GM18508 (cell line): ENCODE results near the gene DIP2C.
"Not testable (repeated sequence)": the region's sequence is repeated elsewhere in the genome, so short reads cannot be mapped to it uniquely, and the experiment has no call there.

Experiments
- ATAC-seq: cut with Tn5 transposase; IDR thresholded peaks from one replicate; pipeline ENCODE4 v1.9.1; 2021; ENCODE audit warnings: moderate number of reproducible peaks; ENCODE audit not compliant: insufficient read depth, unreplicated experiment

The DIP2C gene

DNA sequence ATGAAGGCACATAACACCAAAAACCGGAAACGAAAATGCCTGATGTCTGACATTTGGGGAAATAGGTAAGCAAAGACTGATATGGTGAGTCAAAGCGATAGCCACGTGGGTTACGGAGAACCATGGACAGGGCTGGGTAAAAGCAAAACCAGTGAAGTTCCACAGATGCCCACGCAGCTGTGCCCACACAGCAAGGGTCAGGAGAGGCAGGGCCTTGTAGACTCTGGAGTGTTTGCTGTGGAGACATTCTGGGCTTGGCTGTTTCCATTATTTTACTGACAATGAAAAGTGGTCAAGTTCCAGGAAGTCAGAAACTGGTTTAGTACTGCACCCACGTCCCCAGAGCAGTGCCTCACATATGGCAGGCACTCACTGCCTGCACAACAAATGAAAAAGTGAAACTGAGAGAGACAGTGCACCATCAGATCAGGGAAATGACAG, 405.5 kb downstream of the DIP2C start:
- peak; percentile 76 for ATAC-seq

DNA sequence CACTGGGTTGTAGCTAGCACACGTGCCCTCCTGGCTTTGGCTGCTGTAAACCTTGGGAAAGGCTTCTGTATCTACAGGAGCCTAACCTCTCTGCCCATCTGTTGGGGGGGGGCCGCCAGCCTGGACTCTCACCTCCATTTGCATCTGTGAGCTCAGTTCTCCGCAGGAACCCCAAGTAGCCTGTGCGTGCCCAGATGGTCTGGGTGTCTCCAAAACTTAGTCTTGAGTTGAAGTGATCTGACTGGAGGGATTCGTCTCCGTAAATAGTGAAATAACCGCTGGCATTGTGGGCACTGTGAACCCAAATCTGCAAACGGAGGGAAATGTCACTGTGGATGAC, 406.4 kb downstream of the DIP2C start:
- ATAC-seq: no peak

DNA sequence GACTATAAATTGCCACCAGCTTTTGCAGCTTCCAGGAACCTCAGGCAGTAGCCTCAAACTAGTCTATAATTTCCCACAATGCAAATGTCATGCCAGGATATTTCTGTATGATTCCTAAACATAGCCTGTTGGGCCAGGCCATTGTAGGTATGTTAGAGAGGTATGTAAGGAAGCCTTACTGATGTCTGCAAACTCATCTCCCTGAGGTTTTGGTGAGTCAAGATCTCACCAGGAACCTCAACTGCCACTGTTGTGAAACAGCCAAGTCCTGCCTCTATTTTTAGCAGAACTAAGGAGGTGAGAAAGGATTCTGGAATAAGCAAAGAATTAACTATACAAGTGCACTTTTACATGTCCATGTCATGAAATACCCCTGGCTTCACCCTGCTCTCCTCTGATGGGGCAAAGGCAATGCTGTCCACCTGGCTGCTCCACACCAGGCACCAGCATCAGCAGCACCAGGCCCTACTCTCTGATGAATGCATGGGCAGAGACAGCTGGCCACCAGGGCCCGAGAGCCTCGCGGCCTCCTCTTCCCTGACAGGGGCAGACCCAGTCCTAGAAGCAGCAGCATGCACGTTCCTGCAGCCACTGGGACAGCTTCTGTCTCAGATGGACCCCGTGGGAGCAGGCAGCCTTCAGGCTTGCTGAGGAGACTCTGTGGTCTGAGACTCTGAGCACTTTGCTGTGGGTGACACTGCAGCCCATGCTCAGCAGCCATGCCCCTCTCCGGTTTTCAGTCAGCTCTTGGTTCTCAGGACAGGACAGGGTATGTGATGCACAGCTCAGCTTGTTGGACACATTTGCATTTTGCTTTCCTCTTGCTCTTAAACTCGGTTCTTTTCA, 407.0 kb downstream of the DIP2C start:
- no peak for ATAC-seq

DNA sequence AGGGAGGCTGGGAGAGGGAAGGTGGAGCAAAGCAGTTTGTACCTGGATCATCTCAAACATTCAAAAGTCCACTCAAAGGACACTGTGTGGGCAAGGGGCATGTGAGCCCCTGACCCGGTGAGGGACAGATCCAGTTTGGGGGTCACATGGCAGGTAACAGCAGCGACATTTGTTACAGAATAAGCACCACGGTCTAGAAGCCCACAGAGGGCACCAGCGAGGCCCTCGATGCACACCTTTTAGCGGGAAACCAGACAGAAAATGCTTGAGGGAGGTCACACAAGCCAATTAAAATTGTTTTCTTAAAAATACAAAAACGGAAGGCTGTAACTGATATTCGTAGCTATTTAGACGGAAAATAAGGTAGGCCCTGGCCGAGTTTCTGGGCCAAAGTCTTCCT, 409.8 kb downstream of the DIP2C start:
- no peak for ATAC-seq

DNA sequence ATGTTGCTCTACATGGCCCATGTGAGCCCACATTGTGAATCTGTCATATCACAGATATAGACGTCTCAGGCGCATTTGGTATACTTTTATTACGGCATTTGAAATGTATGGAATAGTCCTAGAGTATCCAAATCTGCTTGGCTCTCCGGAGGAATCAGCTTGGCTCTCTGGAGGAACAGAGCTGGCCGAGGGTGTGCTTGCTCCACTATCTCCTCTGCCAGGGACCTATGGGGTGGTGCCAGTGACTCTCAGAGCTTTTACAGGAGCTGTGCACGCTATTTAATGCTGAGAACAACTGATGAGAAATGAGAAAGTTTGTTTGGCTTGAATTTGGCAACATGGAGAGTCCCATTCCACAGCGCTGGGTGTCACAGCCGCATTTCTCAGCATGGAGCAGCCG, 410.2 kb downstream of the DIP2C start:
- no peak for ATAC-seq

DNA sequence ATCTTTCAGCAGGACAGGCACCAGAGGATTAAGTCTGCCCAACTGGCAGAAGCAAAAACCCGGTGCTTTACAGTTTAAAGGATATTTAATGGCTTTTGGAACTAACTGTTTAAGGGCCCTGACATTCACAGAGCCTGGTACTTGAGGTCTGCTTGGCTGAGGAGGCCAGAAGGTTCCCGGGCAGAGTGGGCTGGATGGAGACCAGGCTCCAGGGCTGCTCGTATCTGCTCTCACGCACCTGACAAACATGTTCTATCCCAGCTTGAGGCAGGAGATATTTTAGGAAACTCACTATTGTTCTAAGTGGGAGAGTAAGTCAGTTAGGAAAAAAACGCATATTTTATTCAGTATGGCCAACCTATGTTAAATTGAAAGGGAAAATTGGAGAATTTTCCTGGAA, 410.8 kb downstream of the DIP2C start:
- no peak for ATAC-seq

DNA sequence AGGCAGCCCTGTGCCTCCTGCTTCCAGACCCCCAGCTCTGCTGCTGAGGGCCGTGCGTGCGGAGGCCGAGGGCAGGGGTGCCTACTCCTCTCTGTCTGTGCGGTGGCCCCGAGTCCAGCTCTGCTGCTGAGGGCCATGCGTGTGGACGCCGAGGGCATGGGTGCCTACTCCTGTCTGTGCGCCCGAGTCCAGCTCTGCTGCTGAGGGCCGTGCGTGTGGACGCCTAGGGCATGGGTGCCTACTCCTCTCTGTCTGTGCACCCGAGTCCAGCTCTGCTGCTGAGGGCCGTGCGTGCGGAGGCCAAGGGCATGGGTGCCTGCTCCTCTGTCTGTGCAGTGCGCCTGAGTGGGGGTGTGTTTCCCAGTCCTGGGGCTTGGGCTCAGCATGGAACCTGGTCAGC, 411.5 kb downstream of the DIP2C start:
- ATAC-seq: no peak

DNA sequence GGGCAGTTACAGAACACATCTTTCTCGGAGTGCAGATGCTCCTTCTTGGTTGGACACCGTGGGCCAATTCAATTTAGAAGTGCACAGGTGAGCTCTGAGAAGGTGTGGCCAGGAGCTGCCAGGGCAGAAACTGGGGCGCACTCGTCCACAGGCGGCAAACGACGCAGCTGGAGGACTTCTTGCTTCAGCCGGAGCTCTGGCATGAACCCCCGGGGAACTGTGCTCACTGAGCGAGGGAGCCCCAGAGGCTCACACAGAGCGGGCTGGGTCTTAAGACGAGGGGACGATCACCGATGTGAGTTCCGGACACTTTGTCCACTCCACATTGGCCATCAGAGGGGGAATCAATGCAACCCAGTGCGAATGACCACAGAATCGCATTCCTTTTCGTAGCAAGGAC, 413.8 kb downstream of the DIP2C start:
- no peak for ATAC-seq

DNA sequence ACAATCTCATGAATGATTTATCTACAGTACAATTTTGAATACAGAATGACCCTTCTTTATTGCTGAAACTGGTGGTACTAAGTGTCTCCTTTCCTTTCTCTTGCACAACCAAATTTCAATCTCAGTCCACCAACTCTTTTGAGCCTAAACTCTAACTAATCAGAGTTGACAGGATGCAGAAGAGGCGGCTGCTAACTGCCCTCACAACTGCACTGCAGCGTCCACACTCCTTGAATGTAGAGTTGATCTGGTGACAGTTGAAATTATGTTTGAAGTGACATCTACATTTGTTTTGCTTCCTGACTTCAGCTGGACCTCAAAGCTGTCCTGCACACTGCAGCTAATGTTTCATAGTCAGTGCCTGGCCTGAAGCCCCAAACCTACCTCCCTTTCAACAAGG, 414.6 kb downstream of the DIP2C start:
- ATAC-seq: no peak

DNA sequence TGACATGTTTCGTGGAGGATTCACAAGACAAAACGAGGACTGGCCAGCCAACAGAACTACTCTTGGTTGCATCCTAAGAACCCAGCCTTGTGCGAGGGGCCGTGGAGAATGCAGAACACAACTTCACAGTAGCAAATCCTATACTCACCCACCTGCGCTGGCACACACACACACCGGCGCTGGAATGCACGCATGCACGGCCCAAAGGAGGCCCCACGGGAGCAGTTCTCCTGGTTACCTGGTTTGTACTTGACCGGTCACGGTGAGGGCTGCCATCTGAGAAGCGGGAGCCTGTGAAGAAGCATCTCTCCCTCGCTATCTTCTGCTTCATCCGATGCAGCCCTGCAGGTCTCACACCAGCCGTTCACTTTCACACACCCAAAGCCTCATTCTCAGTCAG, 416.4 kb downstream of the DIP2C start:
- no peak for ATAC-seq

DNA sequence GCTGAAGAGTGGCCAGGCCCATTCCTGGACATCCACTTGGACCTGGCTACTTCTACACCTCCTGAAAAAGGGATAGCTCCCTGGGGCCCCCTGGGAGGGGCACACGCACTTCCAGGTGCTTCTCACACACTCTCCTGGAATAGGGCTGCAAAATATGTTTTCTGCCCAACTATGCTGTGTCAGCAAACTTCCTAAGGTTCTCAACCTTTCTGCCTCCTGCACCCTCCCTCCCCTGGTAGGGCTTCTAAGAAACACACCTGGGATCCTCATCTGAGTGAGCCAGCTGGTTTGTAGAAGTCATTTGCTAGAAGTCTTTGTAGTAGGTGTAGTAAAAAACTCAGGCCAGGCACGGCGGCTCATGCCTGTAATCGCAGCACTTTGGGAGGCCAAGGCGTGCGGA, 417.7 kb downstream of the DIP2C start:
- no peak for ATAC-seq

DNA sequence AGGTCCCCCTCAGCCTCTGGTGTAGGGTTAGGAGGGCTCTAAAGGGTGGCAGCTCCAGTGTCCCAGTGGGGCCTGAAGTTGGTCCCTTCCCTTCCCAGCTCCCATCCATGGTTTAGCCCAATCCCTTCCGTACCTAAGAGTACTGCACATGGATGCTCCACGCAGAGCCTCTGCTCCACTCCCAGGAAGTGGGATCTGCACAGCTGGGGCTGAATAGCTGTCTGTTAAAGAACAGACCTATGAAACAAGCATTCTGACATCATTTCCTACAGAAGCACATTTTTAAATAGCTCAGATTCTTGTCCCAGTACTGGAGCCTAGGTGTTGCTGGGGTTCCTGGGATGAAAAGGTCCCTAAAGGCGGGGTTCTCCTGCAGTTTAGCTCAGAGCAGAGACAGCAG, 418.3 kb downstream of the DIP2C start:
- no peak for ATAC-seq

DNA sequence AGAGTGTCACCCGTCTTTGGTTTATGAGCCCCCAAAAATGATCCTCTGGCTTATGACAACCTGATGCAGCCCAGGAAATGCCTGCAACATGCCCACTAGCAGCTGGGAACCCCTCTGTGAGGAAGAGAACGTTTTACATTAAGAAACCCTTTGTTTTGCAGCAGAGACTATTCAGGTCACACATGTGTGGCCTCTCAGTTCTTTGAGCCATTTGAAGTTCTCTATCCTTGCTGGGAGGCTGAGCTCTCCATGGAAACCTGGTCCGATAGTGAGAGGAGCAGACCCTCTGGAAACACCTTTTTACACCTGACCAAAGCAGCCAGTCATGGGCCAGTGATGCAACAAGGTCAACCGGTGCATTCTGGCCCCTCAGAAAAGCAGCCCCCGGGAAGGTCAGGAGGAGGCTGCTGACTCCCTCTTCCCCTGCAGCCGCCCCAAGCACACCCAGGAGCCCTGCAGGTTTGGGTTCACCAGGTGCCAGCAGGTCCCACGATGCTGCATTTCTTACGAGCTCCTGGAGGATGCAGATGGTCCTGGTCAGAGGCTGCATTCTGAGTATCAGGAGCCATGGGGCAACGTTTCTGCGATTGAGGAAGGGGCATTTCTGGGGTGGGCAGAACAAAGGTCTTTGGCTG, 419.9 kb downstream of the DIP2C start:
- no peak for ATAC-seq

DNA sequence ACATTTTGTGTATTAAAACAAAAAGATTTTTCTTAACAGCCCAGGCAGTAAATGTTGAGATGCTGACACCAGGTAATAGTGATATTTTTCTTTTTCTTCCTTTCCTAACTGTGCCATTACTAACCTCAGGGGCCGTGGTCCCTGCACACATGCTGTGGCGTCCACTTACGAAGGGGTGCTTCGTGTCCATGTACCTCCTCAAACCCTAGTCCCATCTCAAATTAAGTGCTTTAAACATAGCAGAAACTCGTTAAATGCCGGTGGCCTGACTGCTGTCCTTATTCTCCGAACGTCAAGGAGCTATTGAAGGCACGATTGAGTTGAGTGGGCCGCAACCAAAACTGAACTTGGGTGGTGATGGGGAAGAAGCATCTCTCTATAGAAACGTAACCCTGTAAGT, 421.8 kb downstream of the DIP2C start:
- ATAC-seq: no peak

DNA sequence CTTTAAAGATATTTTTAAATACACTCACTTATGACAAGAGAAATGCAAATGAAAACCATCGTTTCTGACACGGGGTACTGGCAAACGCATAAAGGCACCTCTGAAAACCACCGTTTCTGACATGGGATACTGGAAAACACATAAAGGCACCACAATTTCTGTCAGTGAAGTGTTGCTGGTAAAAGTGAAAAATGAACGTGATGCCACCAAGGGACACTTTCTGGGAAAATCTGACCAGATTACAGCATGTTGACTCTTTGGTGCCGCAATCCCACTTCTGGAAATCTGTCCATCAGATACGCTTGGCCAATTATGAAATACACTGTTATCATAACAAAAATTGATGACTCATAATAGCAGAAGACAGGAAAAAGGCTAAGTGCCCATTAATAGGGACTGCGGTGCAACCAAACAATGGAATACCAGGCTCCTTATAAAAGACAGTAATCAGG, 422.5 kb downstream of the DIP2C start:
- no peak for ATAC-seq

DNA sequence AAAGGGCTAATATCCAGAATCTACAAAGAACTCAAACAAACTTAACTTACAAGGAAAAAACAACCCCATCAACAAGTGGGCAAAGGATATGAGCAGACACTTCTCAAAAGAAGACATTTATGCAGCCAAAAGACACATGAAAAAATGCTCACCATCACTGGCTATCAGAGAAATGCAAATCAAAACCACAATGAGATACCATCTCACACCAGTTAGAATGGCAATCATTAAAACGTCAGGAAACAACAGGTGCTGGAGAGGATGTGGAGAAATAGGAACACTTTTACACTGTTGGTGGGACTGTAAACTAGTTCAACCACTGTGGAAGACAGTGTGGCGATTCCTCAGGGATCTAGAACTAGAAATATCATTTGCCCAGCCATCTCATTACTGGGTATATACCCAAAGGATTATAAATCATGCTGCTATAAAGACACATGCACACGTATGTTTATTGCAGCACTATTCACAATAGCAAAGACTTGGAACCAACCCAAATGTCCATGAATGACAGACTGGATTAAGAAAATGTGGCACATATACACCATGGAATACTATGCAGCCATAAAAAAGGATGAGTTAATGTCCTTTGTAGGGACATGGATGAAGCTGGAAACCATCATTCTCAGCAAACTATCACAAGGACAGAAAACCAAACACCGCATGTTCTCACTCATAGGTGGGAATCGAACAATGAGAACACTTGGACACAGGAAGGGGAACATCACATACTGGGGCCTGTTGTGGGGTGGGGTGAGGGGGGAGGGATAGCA, 423.5 kb downstream of the DIP2C start:
- ATAC-seq: not testable (repeated sequence)

DNA sequence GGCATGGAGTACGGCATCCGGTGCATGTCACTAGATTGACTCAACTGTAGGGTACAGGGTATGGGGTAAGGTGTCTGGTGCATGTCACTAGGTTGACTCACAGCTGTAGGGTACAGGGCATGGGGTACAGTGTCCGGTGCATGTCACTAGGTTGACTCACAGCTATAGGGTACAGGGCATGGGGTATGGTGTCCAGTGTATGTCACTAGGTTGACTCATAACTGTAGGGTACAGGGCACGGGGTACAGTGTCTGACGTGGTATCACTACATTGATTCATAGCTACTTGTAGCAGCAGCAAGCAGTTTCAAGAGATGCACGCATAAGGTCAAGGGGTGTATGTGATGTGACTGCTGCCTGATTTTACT, 424.4 kb downstream of the DIP2C start:
- ATAC-seq: not testable (repeated sequence)

DNA sequence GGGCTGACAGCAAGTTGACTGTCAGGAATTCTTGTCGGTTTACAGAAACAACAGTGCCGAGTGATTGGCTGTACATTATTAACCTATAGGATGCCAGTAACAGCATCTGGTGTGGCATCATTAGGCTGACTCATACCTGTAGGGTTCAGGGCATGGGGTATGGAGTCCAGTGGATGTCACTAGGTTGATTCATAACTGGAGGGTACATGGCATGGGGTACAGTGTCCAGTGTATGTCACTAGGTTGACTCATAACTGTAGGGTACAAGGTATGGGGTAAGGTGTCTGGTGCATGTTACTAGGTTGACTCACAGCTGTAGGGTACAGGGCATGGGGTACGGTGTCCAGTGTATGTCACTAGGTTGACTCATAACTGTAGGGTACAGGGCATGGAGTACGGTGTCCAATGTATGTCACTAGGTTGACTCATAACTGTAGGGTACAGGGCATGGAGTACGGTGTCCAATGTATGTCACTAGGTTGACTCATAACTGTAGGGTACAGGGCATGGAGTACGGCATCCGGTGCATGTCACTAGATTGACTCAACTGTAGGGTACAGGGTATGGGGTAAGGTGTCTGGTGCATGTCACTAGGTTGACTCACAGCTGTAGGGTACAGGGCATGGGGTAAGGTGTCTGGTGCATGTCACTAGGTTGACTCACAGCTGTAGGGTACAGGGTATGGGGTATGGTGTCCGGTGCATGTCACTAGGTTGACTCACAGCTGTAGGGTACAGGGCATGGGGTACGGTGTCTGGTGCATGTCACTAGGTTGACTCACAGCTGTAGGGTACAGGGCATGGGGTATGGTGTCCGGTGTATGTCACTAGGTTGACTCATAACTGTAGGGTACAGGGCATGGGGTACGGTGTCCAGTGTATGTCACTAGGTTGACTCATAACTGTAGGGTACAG, 425.1 kb downstream of the DIP2C start:
- not testable (repeated sequence) for ATAC-seq

DNA sequence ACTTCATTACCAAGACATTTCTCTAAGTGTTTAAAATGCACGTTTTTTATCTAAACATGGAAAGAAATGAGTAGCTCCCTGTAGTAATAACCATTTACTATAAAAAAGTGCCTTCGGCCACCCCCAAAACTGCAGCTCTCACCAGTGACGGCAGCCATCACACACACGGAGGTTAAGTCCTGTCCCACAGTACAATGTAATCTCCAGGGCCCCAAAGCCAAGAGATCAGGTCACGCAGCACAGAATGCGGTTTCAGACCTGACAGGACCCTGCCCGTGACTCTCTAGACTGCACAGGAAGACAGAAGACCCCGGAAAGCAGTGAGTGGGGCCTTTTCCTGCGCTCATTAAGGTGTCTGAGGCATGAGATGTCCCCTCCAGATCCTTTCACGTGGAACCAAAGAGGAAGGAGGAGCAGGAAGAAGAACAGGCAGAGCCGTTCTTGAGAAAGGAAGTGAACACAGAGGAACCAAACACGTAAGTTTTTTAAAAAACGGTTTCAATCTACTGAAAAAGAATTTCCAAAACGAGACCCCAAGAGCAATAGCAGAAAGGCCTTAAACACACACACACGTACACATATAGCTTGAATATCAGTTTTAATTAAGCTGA, 428.5 kb downstream of the DIP2C start:
- ATAC-seq: no peak
